Hematopoietic multipotent progenitor cell treated with erythropoietin and hydrocortisone succinate and interleukin-3 and kit ligand, for 15 days (in vitro differentiated cells): ENCODE measurements around the gene BARHL2.

Experiments used
- DNase-seq: peaks from one replicate; pipeline ENCODE4 v3.0.0-alpha.2; 2015; ENCODE audit warnings: low spot score

BARHL2 gene

GRCh38 chr1:90716552-90717355 lies at the start of gene BARHL2:
Gene BARHL2, minus strand, starts transcription at chr1:90717302. Its CDS starts 107 bp downstream, at chr1:90717195.
- no peak for DNase-seq

DNA sequence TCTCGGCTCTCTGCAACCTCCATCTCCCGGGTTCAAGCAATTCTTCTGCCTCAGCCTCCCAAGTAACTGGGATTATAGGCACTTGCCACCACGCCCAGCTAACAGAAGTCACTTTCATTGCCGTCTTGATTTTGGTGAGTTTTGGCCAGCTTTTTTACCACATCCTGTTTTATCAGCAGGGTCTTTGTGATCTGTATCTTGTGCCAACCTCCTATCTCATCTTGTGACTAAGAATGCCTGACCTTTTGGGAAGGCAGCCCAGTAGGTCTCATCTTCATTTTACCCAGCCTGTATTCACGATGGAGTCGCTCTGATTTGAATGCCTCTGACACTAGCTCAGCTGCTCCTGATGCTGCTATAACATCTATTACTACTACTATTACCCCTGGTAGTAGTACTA lies 46.8 kb upstream of the BARHL2 start:
- no peak for DNase-seq

GRCh38 chr1:90763506-90763905 lies 46.4 kb upstream of the BARHL2 start:
- DNase-seq: no peak

GRCh38 chr1:90761781-90762589 lies 44.9 kb upstream of the BARHL2 start:
- no peak for DNase-seq

- no peak for DNase-seq
Measured at GRCh38 chr1:90761156-90761555, 44.1 kb upstream of the BARHL2 start.

GRCh38 chr1:90753556-90753955 lies 36.5 kb upstream of the BARHL2 start:
- no peak for DNase-seq

- DNase-seq: no peak
Measured at GRCh38 chr1:90748668-90749067, 31.6 kb upstream of the BARHL2 start.

DNA sequence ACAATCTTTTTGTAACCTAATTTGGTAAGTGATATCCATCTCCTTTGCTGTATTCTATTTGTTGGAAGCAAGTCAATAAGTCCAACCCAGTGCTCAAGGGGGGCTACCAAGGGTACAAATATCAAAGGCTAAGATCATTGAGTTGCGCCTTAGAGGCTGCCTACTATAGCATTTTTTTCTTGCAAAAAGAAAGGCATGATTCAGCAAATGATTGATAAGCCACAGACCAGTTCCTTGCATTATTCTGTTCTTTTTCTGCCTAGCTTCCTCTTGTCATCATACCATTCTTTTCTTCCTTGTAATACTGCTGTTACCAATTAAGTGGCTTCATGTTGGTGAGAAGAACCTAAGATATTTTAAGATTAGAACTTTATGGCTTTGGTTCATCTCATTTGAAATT lies 29.8 kb upstream of the BARHL2 start:
- no peak for DNase-seq

GRCh38 chr1:90745972-90746371 lies 28.9 kb upstream of the BARHL2 start:
- DNase-seq: no peak

- no peak for DNase-seq
Measured at GRCh38 chr1:90732136-90732535, 15.0 kb upstream of the BARHL2 start.

DNA sequence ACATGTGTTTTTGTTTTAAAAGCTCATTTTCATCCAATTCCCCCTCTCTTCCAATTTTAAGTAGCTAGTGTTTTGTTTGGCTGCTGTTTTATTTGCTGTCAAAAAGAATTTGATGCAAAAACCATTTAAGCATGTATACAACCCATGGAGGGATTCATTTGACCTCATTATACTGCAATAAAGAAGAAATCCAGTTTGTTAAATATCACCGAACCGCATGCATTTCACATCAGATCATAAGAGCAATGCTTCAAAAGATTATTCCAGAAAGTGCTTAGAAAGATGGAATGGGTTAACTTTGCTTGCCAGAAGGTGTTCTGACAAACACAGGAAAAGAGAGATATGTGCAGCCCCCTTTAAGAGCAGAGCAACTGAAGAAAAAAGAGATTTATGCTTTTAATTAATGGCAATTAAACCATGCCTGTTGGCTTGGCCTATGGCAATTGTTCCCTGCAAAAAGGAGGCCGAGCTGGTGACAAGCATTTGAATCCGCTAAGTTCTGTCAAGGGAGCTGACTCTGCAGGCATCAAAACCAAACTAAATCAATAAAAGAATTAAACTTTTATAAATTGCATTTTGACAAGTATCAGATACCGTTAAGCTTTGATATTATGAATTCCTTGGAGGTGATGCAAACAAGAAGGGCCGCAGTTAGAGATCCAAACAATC lies 14.4 kb upstream of the BARHL2 start:
- no peak for DNase-seq

DNA sequence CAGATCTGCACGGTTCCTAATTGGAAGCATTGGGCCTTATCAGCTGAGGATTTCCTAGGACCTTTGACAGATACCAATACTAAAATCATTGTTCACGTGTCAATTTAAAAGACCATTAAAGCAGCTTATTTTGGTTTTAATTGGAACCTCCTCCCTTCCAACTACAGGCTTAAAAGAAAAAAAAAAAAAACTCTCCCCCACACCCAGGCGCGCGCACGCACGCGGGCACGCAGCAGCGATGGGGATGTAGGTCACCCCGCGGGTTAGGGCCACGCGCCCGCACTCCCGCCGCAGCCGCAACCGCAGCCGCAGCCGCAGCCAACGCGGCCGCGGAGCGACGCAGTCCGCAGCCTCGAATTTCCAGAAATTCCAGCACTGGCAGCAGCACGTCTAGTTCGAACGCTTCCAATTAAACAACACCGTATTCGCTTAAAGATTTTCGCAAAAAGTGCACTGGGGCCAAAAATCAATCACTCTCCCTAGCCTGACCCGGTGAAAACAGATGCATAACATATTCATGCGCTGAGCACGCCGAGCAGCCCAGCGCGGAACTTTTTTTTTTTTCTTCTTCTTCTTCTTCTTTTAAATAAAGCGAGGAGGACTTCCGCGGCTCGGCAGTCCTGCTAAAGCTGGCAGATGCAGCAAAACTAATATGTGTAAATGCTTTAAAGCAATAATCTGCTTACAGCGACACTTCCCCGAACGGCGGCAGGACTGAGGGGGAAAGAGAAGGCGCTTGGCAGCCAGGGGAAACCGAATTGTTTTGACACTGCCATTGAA lies 13.3 kb upstream of the BARHL2 start:
- no peak for DNase-seq

- DNase-seq: no peak
Measured at GRCh38 chr1:90729504-90730242, 12.6 kb upstream of the BARHL2 start.

- DNase-seq: no peak
Measured at GRCh38 chr1:90728502-90729287, 11.6 kb upstream of the BARHL2 start.

GRCh38 chr1:90727917-90728501 lies 10.9 kb upstream of the BARHL2 start:
- DNase-seq: no peak

DNA sequence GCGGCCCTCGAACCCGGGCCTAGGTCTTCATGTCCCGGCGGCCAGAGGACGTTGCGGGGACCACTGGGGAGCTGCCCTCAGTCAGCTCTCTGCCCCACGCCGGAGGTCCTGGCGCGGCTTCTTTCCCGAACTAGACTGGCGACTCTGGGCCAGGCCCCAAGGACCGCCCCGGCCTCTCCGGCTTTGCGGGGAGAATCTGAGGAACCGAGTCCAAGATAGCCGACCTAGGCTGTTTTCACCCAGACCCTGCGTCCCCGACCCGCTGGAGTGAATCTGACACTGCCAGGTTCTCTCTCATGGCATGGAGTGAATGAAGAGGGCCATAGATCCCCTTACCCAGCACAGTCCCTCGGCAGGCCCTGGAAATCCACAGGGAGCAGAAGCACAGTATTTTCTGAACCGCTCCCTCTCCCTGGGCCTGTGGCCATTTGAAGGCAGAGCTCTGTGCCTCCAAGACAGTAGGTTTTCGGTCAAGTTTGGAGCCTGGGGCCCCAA lies 9.9 kb upstream of the BARHL2 start:
- no peak for DNase-seq

GRCh38 chr1:90726425-90726985 lies 9.4 kb upstream of the BARHL2 start:
- DNase-seq: no peak

- DNase-seq: no peak
Measured at GRCh38 chr1:90725657-90726424, 8.7 kb upstream of the BARHL2 start.
